ENCODE measurements around the gene UBA3. TPM values are rescaled to one million over a fixed set of nuclear protein-coding genes. Genes with fewer than 3 reads are reported as not detected.

Gene UBA3
- total RNA-seq, 1 experiment from 2014 or later, result 45.6 TPM

DNA sequence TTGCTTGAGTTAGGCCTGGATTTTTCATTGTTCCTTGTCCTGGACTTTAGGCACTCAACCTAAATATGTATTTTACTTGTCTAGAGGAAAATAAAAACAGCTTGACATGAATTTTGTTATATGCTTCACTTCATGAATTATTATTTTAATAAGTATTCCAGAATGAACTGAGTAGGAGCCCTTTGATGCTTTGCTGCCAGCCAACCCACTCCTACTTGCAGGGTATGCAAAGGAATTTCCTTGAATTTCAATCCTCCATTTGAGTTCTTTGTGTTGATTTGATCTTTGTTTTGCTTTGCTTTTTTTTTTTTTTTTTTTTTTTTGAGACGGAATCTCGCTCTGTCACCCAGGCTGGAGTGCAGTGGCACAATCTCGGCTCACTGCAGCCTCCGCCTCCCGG lies 16.1 kb upstream of the UBA3 start:
- BruUV-seq (replicated peaks), result no TSS peak
- Histone ChIP-seq H4K20me1 (ENCODE audit: insufficient read depth) (no peaks in the 10 kb centered on the region), H3K9me2 (ENCODE audit: insufficient read depth) (no peaks in the 10 kb centered on the region), H3K27me3 (ENCODE audit: insufficient read depth, low read length) (no peaks in the 10 kb centered on the region), H3K4me3 (replicated peaks in 1 of 2; ENCODE audit: low read depth in 1 of 2, low read length in 2 of 2) (no peak overlapping the region), H3K9me3 (ENCODE audit: control insufficient read depth in 1 of 2, insufficient read depth in 1 of 2, low read depth in 1 of 2, low read length in 2 of 2) (no peaks in the 10 kb centered on the region), H3K27ac (ENCODE audit: low read depth, low read length) (no peak overlapping the region), H3K79me2 (ENCODE audit: insufficient read depth, low read length) (no peaks in the 10 kb centered on the region; the same call in 1 of the 2 replicates), H3K4me2 (ENCODE audit: low read length) (no peak overlapping the region), H3K36me3 (ENCODE audit: control insufficient read depth in 1 of 2, insufficient read depth in 2 of 2, low read length in 2 of 2) (no peaks in the 10 kb centered on the region), H3K4me1 (ENCODE audit: control insufficient read depth in 1 of 2, insufficient read depth in 2 of 2, low read length in 2 of 2) (no peaks in the 10 kb centered on the region; a peak in 1 of 4 replicates), H2AFZ (ENCODE audit: low read depth, low read length, poor library complexity, severe bottlenecking) (no peak overlapping the region), H3K9ac (ENCODE audit: low read length) (no peak overlapping the region)
- POLR2A ChIA-PET, result no interaction called here
- intact Hi-C loops (cut with micrococcal nuclease), result no loop called here
- CTCF ChIA-PET, result no interaction called here
- ATAC-seq (no peak), DNase-seq (ENCODE audit: low read depth, low spot score) (no peak)
- RAD21 ChIA-PET (ENCODE audit: low non-redundant PET in 1 of 2, low total read pairs in 2 of 2, uncharacterized antibody in 2 of 2, unreplicated experiment in 2 of 2), result no interaction called here
- TF ChIP-seq YY1 (IDR thresholded peaks at IDR 0.05; ENCODE audit: extremely low read depth, insufficient replicate concordance, low read depth, low read length) (no peak), CBX3 (IDR thresholded peaks at IDR 0.05; ENCODE audit: low read depth) (no peak), SP1 (IDR thresholded peaks at IDR 0.05; ENCODE audit: low read depth) (no peak), POLR2AphosphoS5 (IDR thresholded peaks at IDR 0.05; ENCODE audit: low read depth, low read length) (no peak), JUND (IDR thresholded peaks at IDR 0.05) (no peak), TCF7L2 (IDR thresholded peaks at IDR 0.05; ENCODE audit: borderline replicate concordance, extremely low read depth, insufficient read depth, insufficient read length) (no peak), ELF1 (IDR thresholded peaks at IDR 0.05; ENCODE audit: borderline replicate concordance, low read depth) (no peak), SRF (IDR thresholded peaks at IDR 0.05; ENCODE audit: low read depth) (no peak), EGR1 (IDR thresholded peaks at IDR 0.05; ENCODE audit: low read depth) (no peak), RAD21 (IDR thresholded peaks at IDR 0.05; ENCODE audit: low read depth) (no peak), ZFX (IDR thresholded peaks at IDR 0.05) (no peak), EZH2 (IDR thresholded peaks at IDR 0.05) (no peak), FOSL1 (IDR thresholded peaks at IDR 0.05; ENCODE audit: low read depth) (no peak), CEBPB (IDR thresholded peaks at IDR 0.05; ENCODE audit: low read depth) (no peak), EZH2phosphoT487 (IDR thresholded peaks at IDR 0.05; ENCODE audit: borderline replicate concordance) (no peak)
- TF ChIP-seq, protein P1, sequence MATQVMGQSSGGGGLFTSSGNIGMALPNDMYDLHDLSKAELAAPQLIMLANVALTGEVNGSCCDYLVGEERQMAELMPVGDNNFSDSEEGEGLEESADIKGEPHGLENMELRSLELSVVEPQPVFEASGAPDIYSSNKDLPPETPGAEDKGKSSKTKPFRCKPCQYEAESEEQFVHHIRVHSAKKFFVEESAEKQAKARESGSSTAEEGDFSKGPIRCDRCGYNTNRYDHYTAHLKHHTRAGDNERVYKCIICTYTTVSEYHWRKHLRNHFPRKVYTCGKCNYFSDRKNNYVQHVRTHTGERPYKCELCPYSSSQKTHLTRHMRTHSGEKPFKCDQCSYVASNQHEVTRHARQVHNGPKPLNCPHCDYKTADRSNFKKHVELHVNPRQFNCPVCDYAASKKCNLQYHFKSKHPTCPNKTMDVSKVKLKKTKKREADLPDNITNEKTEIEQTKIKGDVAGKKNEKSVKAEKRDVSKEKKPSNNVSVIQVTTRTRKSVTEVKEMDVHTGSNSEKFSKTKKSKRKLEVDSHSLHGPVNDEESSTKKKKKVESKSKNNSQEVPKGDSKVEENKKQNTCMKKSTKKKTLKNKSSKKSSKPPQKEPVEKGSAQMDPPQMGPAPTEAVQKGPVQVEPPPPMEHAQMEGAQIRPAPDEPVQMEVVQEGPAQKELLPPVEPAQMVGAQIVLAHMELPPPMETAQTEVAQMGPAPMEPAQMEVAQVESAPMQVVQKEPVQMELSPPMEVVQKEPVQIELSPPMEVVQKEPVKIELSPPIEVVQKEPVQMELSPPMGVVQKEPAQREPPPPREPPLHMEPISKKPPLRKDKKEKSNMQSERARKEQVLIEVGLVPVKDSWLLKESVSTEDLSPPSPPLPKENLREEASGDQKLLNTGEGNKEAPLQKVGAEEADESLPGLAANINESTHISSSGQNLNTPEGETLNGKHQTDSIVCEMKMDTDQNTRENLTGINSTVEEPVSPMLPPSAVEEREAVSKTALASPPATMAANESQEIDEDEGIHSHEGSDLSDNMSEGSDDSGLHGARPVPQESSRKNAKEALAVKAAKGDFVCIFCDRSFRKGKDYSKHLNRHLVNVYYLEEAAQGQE (IDR thresholded peaks at IDR 0.05; ENCODE audit: low read depth), result no peak
- TF ChIP-seq, protein P2, sequence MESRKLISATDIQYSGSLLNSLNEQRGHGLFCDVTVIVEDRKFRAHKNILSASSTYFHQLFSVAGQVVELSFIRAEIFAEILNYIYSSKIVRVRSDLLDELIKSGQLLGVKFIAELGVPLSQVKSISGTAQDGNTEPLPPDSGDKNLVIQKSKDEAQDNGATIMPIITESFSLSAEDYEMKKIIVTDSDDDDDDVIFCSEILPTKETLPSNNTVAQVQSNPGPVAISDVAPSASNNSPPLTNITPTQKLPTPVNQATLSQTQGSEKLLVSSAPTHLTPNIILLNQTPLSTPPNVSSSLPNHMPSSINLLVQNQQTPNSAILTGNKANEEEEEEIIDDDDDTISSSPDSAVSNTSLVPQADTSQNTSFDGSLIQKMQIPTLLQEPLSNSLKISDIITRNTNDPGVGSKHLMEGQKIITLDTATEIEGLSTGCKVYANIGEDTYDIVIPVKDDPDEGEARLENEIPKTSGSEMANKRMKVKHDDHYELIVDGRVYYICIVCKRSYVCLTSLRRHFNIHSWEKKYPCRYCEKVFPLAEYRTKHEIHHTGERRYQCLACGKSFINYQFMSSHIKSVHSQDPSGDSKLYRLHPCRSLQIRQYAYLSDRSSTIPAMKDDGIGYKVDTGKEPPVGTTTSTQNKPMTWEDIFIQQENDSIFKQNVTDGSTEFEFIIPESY (IDR thresholded peaks at IDR 0.05; ENCODE audit: extremely low read depth, insufficient replicate concordance, low read length), result no peak
- TF ChIP-seq, protein P3, sequence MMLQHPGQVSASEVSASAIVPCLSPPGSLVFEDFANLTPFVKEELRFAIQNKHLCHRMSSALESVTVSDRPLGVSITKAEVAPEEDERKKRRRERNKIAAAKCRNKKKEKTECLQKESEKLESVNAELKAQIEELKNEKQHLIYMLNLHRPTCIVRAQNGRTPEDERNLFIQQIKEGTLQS (IDR thresholded peaks at IDR 0.05), result no peak
- TF ChIP-seq, protein P4, sequence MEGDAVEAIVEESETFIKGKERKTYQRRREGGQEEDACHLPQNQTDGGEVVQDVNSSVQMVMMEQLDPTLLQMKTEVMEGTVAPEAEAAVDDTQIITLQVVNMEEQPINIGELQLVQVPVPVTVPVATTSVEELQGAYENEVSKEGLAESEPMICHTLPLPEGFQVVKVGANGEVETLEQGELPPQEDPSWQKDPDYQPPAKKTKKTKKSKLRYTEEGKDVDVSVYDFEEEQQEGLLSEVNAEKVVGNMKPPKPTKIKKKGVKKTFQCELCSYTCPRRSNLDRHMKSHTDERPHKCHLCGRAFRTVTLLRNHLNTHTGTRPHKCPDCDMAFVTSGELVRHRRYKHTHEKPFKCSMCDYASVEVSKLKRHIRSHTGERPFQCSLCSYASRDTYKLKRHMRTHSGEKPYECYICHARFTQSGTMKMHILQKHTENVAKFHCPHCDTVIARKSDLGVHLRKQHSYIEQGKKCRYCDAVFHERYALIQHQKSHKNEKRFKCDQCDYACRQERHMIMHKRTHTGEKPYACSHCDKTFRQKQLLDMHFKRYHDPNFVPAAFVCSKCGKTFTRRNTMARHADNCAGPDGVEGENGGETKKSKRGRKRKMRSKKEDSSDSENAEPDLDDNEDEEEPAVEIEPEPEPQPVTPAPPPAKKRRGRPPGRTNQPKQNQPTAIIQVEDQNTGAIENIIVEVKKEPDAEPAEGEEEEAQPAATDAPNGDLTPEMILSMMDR (IDR thresholded peaks at IDR 0.05 in 2 of 3, conservative IDR thresholded peaks at IDR 0.05 in 1 of 3; ENCODE audit: borderline replicate concordance in 1 of 3, insufficient read depth in 1 of 3, low read depth in 2 of 3, low read length in 2 of 3), result no peak
- TF ChIP-seq, protein P5, sequence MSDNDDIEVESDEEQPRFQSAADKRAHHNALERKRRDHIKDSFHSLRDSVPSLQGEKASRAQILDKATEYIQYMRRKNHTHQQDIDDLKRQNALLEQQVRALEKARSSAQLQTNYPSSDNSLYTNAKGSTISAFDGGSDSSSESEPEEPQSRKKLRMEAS (IDR thresholded peaks at IDR 0.05), result no peak

Measured in HCT116 (cell line).